ENCODE results near the gene SCD5.

The SCD5 gene

GRCh38 chr4:82803746-82804145 is 5.2 kb upstream of the SCD5 start:
- H3K27me3 ChIP-seq (ENCODE audit: insufficient read depth, poor library complexity, severe bottlenecking): peaks cover 8% of the 10 kb centered on the region
- DNase-seq (ENCODE audit: low read depth in 1 of 2, low spot score in 1 of 2): no peak

GRCh38 chr4:82802911-82803310 is 4.3 kb upstream of the SCD5 start:
- Histone ChIP-seq H3K4me3 (replicated peaks; ENCODE audit: insufficient read depth, low read length) (no peak overlapping the region), H3K27me3 (ENCODE audit: insufficient read depth, poor library complexity, severe bottlenecking) (peaks cover 13% of the 10 kb centered on the region), H3K27ac (replicated peaks) (no peak overlapping the region)
- no peak for DNase-seq (ENCODE audit: low read depth in 1 of 2, low spot score in 1 of 2)
- no peak for TF ChIP-seq POLR2AphosphoS5 (IDR thresholded peaks at IDR 0.05; ENCODE audit: low read depth)
- TF ChIP-seq SPI1 (IDR thresholded peaks at IDR 0.05; ENCODE audit: borderline replicate concordance, low read depth): no peak
- TF ChIP-seq, protein P1, sequence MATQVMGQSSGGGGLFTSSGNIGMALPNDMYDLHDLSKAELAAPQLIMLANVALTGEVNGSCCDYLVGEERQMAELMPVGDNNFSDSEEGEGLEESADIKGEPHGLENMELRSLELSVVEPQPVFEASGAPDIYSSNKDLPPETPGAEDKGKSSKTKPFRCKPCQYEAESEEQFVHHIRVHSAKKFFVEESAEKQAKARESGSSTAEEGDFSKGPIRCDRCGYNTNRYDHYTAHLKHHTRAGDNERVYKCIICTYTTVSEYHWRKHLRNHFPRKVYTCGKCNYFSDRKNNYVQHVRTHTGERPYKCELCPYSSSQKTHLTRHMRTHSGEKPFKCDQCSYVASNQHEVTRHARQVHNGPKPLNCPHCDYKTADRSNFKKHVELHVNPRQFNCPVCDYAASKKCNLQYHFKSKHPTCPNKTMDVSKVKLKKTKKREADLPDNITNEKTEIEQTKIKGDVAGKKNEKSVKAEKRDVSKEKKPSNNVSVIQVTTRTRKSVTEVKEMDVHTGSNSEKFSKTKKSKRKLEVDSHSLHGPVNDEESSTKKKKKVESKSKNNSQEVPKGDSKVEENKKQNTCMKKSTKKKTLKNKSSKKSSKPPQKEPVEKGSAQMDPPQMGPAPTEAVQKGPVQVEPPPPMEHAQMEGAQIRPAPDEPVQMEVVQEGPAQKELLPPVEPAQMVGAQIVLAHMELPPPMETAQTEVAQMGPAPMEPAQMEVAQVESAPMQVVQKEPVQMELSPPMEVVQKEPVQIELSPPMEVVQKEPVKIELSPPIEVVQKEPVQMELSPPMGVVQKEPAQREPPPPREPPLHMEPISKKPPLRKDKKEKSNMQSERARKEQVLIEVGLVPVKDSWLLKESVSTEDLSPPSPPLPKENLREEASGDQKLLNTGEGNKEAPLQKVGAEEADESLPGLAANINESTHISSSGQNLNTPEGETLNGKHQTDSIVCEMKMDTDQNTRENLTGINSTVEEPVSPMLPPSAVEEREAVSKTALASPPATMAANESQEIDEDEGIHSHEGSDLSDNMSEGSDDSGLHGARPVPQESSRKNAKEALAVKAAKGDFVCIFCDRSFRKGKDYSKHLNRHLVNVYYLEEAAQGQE (IDR thresholded peaks at IDR 0.05; ENCODE audit: insufficient replicate concordance, low read depth): no peak
- TF ChIP-seq GABPA (IDR thresholded peaks at IDR 0.05; ENCODE audit: low read depth): no peak
- TF ChIP-seq CTCF (IDR thresholded peaks at IDR 0.05; ENCODE audit: insufficient read depth, low read length): no peak

More at GRCh38 chr4:82803746-82804145, 5.2 kb upstream of the SCD5 start:
- Histone ChIP-seq H3K27ac (replicated peaks) (no peak overlapping the region), H3K4me3 (replicated peaks; ENCODE audit: insufficient read depth, low read length) (no peak overlapping the region)
- TF ChIP-seq, protein P1 (IDR thresholded peaks at IDR 0.05; ENCODE audit: insufficient replicate concordance, low read depth): no peak
- TF ChIP-seq SPI1 (IDR thresholded peaks at IDR 0.05; ENCODE audit: borderline replicate concordance, low read depth) (no peak), POLR2AphosphoS5 (IDR thresholded peaks at IDR 0.05; ENCODE audit: low read depth) (no peak), CTCF (IDR thresholded peaks at IDR 0.05; ENCODE audit: insufficient read depth, low read length) (no peak), GABPA (IDR thresholded peaks at IDR 0.05; ENCODE audit: low read depth) (no peak)

- DNase-seq (ENCODE audit: low read depth in 1 of 2, low spot score in 1 of 2): no peak
- Histone ChIP-seq H3K27ac (replicated peaks) (no peak overlapping the region), H3K4me3 (replicated peaks; ENCODE audit: insufficient read depth, low read length) (no peak overlapping the region), H3K27me3 (ENCODE audit: insufficient read depth, poor library complexity, severe bottlenecking) (peaks cover 22% of the 10 kb centered on the region)
- no peak for TF ChIP-seq POLR2AphosphoS5 (IDR thresholded peaks at IDR 0.05; ENCODE audit: low read depth)
- TF ChIP-seq, protein P1 (IDR thresholded peaks at IDR 0.05; ENCODE audit: insufficient replicate concordance, low read depth): no peak
- no peak for TF ChIP-seq CTCF (IDR thresholded peaks at IDR 0.05; ENCODE audit: insufficient read depth, low read length)
- TF ChIP-seq SPI1 (IDR thresholded peaks at IDR 0.05; ENCODE audit: borderline replicate concordance, low read depth): no peak
- no peak for TF ChIP-seq GABPA (IDR thresholded peaks at IDR 0.05; ENCODE audit: low read depth)
Observed at GRCh38 chr4:82801910-82802521, 3.4 kb upstream of the SCD5 start.

Data from HL-60 (cell line).